Glutamatergic neuron (in vitro differentiated cells): ENCODE measurements around the gene BTN1A1. TPM values are rescaled to one million over a fixed set of nuclear protein-coding genes. Genes with fewer than 3 reads are reported as not detected.

ENCODE experiments used
- DNase-seq: peaks from one replicate; pipeline ENCODE4 v3.0.0; 2022
- H3K27ac Mint-ChIP-seq: one replicate; pipeline ENCODE4 v1.8.0; 2020; ENCODE audit warnings: mild to moderate bottlenecking, mixed read lengths, inconsistent platforms; ENCODE audit not compliant: unreplicated experiment
- H3K27me3 Mint-ChIP-seq: one replicate; pipeline ENCODE4 v1.8.0; 2020; ENCODE audit warnings: mild to moderate bottlenecking, moderate library complexity, mixed read lengths, inconsistent platforms; ENCODE audit not compliant: unreplicated experiment
- H3K36me3 Mint-ChIP-seq: one replicate; pipeline ENCODE4 v1.8.0; 2020; ENCODE audit warnings: mild to moderate bottlenecking, mixed read lengths, inconsistent platforms; ENCODE audit not compliant: unreplicated experiment
- H3K4me1 Mint-ChIP-seq: one replicate; pipeline ENCODE4 v1.8.0; 2020; ENCODE audit warnings: mild to moderate bottlenecking, low read depth, mixed read lengths, inconsistent platforms; ENCODE audit not compliant: unreplicated experiment
- H3K4me3 Mint-ChIP-seq: one replicate; pipeline ENCODE4 v1.8.0; 2020; ENCODE audit warnings: mild to moderate bottlenecking, mixed read lengths, inconsistent platforms; ENCODE audit not compliant: unreplicated experiment
- H3K9me3 Mint-ChIP-seq: one replicate; pipeline ENCODE4 v1.8.0; 2020; ENCODE audit warnings: mild to moderate bottlenecking, moderate library complexity, mixed read lengths, inconsistent platforms; ENCODE audit not compliant: unreplicated experiment
- CTCF ChIP-seq: fragments of 200-600 bp; sonication (generic); IDR thresholded peaks from one replicate; pipeline ENCODE4 v1.5.0; 2021; ENCODE audit not compliant: partially characterized antibody, unreplicated experiment
- total RNA-seq: library from RNA; stranded (reverse); fragmentation: NEBNext Ultra II Directional; extraction: Animal tissue kit (Norgen Biotek cat#: 25700); gene quantifications from one replicate; pipeline ENCODE4 v1.2.1, GENCODE V29; 2021; ENCODE audit not compliant: unreplicated experiment

The BTN1A1 gene
- total RNA-seq, 1 donor from 2014 or later: not detected

DNA sequence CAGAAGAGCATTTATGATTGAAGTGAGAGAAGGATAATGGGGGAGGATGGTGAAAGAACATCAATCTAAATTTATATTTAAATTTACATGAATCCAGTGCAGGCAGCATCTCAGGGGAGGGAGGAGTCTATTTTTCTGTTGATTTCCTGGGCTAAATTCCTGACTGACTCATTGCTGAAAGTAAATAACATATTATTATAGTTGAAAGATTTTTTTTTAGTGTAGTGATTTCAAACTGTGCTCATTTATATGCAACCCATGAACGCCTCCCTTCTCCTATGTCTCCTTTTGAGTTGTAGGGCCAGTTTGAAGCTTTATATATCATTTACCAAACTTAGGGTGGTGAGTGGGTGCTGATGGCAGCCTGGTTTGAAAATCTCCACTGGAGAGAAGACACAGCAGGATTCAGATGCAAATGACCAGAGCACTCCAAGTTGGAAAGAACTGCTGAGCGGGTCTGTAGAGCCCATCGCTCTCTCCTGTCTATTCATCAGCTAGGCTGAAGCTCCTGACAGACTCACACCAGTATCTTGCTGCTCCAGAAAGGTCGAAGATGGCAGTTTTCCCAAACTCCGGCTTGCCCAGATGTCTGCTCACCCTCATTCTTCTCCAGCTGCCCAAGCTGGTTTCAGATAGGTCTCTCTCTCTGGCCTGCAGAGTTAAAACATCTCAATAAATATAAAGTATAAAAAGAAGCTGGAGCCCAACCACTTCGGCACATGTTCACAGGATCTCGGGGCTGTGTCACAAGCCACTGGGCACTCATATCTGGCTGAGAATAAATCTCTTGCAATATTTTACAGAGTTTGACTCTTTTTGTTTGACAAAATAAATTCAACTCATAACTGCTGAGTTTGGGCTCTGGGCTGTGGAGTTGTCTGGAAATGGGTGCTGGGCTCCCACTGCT, 24.0 kb upstream of the BTN1A1 start:
- Mint-ChIP-seq H3K36me3 (peaks cover 14% of the 10 kb centered on the region), H3K4me1 (no peaks in the 10 kb centered on the region), H3K9me3 (peaks cover 8% of the 10 kb centered on the region), H3K4me3 (no peak overlapping the region), H3K27me3 (peaks cover 2% of the 10 kb centered on the region), H3K27ac (no peak overlapping the region)
- no peak for DNase-seq
- no peak for TF ChIP-seq CTCF

- TF ChIP-seq CTCF: no peak
- Mint-ChIP-seq H3K4me3 (no peak overlapping the region), H3K36me3 (peaks cover 6% of the 10 kb centered on the region), H3K4me1 (no peaks in the 10 kb centered on the region), H3K27me3 (peaks cover 2% of the 10 kb centered on the region), H3K27ac (no peak overlapping the region), H3K9me3 (peaks cover 1% of the 10 kb centered on the region)
- DNase-seq: no peak
These were observed 23.2 kb upstream of the BTN1A1 start for GRCh38 chr6:26476896-26477295.

DNA sequence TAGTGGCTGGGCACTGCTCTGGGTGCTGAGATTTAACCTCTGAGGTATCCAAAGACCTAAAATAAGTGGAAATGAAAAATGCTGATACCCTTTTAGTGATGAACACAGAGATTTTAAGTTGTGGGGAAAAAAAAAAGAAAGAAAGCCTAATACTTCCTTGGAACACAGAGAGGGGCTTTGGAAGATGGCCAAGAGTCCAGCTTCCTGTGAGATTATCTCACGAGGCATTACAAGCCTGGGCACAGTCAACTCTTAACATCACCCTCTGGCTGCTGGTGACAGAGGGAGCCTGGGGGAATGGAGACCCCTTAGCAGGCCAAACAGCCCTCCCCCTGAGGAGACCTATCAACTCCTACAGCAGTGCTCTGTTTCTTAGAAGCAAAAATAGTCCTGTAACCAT, 22.7 kb upstream of the BTN1A1 start:
- TF ChIP-seq CTCF: no peak
- no peaks in the 10 kb centered on the region for H3K4me1 Mint-ChIP-seq
- H3K4me3 Mint-ChIP-seq: no peak overlapping the region
- H3K27me3 Mint-ChIP-seq: peaks cover 2% of the 10 kb centered on the region
- peaks cover 1% of the 10 kb centered on the region for H3K9me3 Mint-ChIP-seq
- DNase-seq: no peak
- H3K36me3 Mint-ChIP-seq: peaks cover 6% of the 10 kb centered on the region
- H3K27ac Mint-ChIP-seq: no peak overlapping the region

DNA sequence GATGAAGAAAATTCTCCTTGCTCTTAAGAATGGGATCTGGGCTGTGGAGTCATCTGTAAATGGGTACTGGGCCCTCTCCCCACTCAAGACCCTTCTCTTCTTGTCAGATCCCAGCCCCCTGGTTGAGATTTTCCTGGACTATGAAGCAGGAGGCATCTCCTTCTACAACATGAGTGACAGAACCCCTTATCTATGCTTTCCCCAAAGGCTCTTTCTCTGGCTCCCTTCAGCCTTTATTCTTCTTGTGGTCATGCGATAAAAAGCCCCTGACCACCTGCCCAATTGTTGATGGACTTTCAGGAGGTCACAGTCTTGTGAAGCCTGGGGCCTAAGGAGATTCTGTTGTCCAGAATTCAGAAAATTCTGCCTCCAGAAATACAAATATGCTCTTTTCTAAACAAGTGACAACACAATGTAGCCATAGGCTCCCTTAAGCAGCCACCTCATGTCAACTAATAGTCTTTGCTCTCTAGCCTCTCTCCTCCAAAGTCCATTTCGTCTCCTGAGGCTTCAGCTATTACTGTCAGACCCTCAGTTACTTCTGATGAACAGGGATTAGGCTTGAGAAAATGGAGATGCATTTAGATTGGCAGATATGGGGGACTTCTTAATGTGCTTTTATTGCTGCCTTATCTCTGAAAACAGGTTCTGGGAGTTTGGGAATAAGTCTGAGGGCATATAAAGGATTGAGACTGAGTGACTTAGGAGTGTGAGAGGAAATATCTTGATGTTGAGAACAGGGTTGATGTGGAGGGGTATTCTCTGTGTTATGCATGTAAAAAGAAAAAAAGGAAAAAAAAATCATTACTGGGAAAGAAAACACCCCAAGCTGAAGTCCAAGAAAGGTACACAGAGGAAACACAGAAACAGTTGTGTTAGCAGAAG, 21.8 kb upstream of the BTN1A1 start:
- no peak for TF ChIP-seq CTCF
- DNase-seq: no peak
- peaks cover 1% of the 10 kb centered on the region for H3K9me3 Mint-ChIP-seq
- no peaks in the 10 kb centered on the region for H3K4me1 Mint-ChIP-seq
- H3K27me3 Mint-ChIP-seq: peaks cover 2% of the 10 kb centered on the region
- no peak overlapping the region for H3K4me3 Mint-ChIP-seq
- no peak overlapping the region for H3K27ac Mint-ChIP-seq
- peaks cover 6% of the 10 kb centered on the region for H3K36me3 Mint-ChIP-seq
